ENCODE data around the gene TAS2R39.
A peak's percentile ranks its signal among the peaks of the same experiment; 100 is the strongest.

TAS2R39 gene

DNA sequence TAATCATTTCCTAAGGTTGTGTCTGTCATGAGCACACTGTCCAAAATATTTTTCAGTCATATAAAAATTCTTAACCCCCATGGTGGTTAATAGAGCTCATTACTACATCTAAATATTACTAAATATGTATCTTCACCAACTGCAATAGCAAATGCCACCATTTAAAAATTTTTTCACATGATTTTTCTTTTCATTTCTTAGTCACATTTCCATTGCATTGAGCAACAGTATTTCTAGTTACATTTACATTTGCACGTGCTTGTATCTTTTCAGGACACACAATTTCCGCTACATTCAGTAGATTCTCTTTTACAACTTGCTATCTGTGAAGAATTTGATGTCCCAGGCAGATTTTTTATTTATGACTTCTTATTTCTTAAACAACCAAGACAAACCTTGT, 33.5 kb downstream of the TAS2R39 start:
- DNase-seq, result no peak

DNA sequence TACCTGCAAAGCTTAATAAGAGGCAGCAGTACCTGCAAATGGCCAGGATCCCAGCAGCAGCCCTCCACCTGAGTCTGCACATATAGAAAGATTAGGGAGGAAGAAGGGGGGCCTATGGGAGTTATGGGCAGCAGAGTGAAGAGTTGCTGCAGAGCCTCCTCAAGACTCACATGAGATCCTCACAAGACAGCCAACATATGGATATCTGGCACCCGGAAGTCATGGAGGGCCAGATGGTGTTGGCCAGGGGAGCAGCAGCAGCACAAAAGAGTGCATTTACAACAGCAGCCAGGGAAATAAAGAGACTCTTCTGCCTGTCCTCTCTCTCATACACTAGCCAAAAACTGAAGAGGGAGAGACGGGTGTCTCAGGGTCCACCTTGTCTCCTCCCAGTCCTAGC, 34.6 kb downstream of the TAS2R39 start:
- no peak for DNase-seq

DNA sequence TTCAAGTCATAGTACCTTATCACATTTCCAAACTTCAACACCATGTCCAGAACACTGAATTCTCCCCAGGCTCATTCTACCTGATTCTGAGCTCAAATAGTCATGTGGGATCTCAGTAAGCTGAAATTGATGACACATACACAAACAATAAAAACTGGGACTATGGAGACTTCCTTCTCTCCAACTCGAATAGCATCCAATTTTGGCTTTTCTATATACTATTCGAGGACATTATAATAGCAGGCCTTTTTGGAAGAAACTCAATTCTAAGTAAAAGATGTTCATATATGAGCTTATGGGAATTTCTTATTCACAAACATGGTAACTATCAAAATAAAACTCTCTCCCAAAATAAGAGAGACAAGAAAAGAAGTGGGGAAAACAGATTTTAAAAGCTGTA, 38.1 kb downstream of the TAS2R39 start:
- DNase-seq, result no peak

DNA sequence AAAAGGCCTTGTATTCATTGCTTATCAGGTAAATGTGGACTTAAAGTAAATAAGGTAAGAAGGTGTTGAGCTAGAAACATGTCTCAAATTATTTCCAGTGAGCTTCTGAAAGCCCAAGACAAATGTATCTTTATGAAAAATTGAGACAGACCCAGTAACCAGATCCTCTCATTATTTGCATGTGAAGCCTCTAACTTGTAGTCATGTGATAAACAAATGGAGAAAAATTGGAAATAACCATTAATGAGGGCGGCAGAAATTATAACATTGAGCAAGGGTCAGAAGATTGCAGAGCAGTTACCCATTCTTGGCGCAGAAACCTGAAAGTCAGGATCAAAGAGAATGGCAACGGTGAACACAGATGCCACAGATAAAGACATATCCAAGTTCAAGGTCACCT, 38.5 kb downstream of the TAS2R39 start, which contains the start of gene TAS2R40:
Gene TAS2R40, plus strand, starts transcription at position 301 of the 400 bp plus-strand sequence. Its CDS starts 42 bp downstream, at position 343.
- no peak for DNase-seq

DNA sequence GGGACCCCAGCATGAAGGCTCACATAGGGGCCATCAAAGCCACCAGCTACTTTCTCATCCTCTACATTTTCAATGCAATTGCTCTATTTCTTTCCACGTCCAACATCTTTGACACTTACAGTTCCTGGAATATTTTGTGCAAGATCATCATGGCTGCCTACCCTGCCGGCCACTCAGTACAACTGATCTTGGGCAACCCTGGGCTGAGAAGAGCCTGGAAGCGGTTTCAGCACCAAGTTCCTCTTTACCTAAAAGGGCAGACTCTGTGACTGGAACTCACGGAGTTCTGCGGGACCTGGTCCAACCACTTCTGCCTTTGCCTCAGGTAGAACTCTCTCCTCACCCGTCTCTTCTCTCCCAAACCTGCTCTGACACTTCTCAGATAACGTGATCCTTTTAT, 39.6 kb downstream of the TAS2R39 start:
- DNase-seq, result peak; percentile 42

DNA sequence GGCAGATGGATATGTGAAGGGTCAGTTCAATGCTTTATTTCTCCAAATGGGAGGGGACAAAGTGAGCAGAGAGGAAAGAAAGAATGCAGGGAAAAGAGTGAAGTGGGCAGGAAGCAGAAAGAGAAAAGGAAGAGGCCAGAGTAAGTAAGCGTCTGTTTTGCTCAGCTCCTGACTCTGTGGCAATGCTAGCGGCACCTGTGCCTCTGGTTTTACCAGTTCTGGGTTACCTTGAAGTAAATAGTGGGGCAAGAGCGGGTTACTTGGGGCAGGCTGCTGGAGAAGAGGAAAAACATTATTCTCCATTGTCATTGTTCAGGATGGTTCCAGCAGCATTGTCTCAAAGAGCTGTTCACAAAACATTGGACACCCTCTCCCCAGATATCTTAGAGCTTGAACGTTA, 40.6 kb downstream of the TAS2R39 start:
- no peak for DNase-seq

DNA sequence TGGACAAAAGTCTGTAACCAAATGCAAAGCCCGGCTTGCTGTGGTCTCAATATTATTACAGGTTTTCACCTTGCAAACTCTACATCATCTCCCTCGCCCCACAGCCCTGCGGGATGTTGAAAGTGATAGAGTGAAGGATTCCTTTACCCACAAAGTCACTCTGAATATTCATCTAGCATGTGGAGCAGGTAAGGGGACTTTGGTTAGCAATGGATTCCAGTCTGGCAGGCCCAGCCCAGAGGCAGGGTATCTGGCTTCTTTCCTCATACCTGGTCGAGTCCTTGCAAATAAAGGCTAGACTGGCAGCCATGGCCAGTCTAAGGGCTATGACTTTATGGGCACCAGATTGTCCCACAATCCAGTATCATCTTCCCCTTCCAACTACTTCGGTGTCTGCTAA, 41.8 kb downstream of the TAS2R39 start:
- no peak for DNase-seq

DNA sequence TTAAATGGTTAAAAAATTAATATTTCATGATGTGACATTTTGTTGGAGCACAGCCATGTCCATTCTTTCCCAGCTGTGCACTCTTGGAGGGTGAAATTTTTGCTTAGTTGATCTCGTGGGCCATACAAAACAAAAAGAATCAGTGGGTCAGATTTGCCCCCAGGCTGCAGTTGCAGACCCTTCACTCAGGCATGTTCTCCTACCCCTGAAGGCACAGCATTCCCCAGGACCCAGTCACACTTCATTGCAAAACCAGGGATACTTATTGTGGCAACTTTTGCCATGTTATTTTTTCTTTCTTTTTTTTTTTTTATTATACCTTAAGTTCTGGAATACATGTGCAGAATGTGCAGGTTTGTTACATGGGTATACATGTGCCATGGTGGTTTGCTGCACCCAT, 44.6 kb downstream of the TAS2R39 start:
- no peak for DNase-seq

DNA sequence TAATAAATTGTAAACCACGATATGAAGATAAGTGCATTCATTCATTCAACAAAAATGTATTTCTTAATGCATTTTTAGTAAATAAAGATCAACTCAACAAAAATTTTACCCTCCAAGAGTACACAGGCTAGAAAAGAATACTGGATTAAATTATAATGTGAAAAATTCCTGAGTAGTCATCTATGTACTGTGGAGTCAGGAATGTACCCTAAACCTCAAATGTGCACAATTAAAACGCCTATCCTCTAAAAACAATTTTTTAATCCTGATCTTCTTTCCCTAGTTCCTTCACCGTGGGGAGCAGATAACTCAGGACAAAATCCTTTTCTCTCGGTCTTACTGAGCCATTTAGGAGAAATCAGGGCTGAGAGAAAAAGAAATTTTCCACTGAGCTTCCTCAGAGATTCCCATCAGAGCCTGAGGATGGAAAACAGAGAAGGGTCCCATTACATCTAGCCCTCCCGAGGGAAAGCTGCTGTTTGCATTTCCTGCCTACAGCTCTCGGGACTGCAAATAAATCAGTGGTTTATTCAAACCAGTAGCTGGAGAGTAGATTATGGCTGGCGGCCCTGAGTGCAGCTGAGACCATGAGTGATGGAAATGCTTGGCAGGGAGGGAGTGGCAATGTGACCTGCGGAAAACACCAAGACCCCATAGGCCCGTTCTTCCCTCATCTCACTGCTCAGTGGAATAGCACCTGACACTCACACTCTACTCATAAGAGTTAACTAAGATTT, 46.0 kb downstream of the TAS2R39 start:
- peak; percentile 28 for DNase-seq

DNA sequence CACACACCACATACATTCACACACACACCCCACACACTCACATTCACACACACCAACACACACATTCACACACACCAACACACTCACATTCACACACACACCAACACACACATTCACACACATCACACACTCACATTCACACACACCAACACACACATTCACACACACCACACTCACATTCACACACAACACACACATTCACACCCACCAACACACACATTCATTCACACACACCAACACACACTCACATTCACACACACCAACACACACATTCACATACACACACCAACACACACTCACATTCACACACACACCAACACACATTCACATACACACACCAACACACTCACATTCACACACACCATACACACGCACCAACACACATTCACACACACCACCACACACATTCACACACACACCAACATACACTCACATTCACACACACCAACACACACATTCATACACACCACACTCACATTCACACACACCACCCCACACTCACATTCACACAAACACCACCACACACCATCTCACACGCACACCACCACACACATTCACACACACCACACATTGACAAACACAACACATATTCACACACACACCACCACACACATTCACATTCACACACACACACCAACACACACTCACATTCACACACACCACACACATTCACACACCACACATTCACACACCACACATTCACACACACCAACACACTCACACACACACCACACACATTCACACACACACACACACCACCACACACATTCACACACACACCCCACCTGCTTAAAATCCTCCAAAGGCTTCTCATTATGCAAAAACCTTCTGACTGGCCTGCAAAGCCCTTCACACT, 47.6 kb downstream of the TAS2R39 start:
- DNase-seq, result no peak

Data from femur (tissue), 1 donor.